ENCODE results near the gene IGSF9B. TPM values are rescaled to one million over a fixed set of nuclear protein-coding genes. Genes with fewer than 3 reads are reported as not detected.

The IGSF9B gene
- total RNA-seq, 1 donor from 2014 or later = 0.24 TPM

- DNase-seq (ENCODE audit: low read depth) = no peak
Observed at GRCh38 chr11:133985981-133986944, 29.5 kb upstream of the IGSF9B start.

- no peak for DNase-seq (ENCODE audit: low read depth)
Observed at GRCh38 chr11:133984828-133985227, 28.1 kb upstream of the IGSF9B start.

- DNase-seq (ENCODE audit: low read depth) = no peak
Observed at GRCh38 chr11:133983660-133984316, 27.0 kb upstream of the IGSF9B start.

- DNase-seq (ENCODE audit: low read depth) = no peak
Observed at GRCh38 chr11:133982876-133983275, 26.1 kb upstream of the IGSF9B start.

- DNase-seq (ENCODE audit: low read depth) = no peak
Observed at GRCh38 chr11:133982151-133982550, 25.4 kb upstream of the IGSF9B start.

- no peak for DNase-seq (ENCODE audit: low read depth)
Observed at GRCh38 chr11:133981156-133981555, 24.4 kb upstream of the IGSF9B start.

GRCh38 chr11:133980665-133981064, 23.9 kb upstream of the IGSF9B start:
- DNase-seq (ENCODE audit: low read depth) = no peak

GRCh38 chr11:133978794-133979193, 22.0 kb upstream of the IGSF9B start:
- no peak for DNase-seq (ENCODE audit: low read depth)

GRCh38 chr11:133977067-133977677, 20.4 kb upstream of the IGSF9B start:
- DNase-seq (ENCODE audit: low read depth) = no peak

GRCh38 chr11:133975488-133975849, 18.7 kb upstream of the IGSF9B start:
- DNase-seq (ENCODE audit: low read depth) = no peak

GRCh38 chr11:133974836-133975487, 18.2 kb upstream of the IGSF9B start:
- DNase-seq (ENCODE audit: low read depth) = no peak

GRCh38 chr11:133971881-133972280, 15.1 kb upstream of the IGSF9B start:
- no peak for DNase-seq (ENCODE audit: low read depth)

- DNase-seq (ENCODE audit: low read depth) = no peak
Observed at GRCh38 chr11:133969112-133969511, 12.3 kb upstream of the IGSF9B start.

- no peak for DNase-seq (ENCODE audit: low read depth)
Observed at GRCh38 chr11:133968300-133968699, 11.5 kb upstream of the IGSF9B start.

GRCh38 chr11:133967599-133968238, 11.0 kb upstream of the IGSF9B start:
- no peak for DNase-seq (ENCODE audit: low read depth)

GRCh38 chr11:133966921-133967598, 10.3 kb upstream of the IGSF9B start:
- DNase-seq (ENCODE audit: low read depth) = no peak

GRCh38 chr11:133966172-133966651, 9.4 kb upstream of the IGSF9B start:
- no peak for DNase-seq (ENCODE audit: low read depth)

- DNase-seq (ENCODE audit: low read depth) = no peak
Observed at GRCh38 chr11:133965031-133965601, 8.3 kb upstream of the IGSF9B start.

- DNase-seq (ENCODE audit: low read depth) = no peak
Observed at GRCh38 chr11:133964356-133964755, 7.6 kb upstream of the IGSF9B start.

- no peak for DNase-seq (ENCODE audit: low read depth)
Observed at GRCh38 chr11:133961890-133962289, 5.1 kb upstream of the IGSF9B start.

Data from myocyte (in vitro differentiated cells).